CD4-positive, alpha-beta T cell treated with Interleukin-4 for 1 hour (primary cell): ENCODE data around the gene IQCH.

Experiments used
- DNase-seq, 2 donors: peaks; one replicate each; pipeline ENCODE4 v3.0.0-alpha.2; 2020 to 2022

The IQCH gene

DNA sequence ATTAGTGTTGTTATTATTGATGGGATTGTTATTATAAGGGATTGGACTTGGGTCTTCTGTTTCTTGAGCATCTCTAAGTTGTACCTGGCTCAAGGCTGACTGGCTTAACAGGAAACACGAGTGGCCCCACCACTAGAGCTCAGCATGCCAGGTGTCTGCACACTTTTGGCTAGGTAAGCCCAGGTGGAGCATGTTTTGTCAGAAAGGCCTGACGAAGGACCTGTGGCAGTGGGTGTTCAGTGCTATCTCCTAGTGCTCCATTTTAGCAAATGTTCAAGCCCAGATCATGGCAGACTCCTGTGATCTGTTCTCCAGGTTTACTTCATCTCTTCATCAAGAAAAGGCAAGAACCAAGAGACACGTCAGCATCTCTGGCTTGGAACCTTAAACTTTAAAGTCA is 291.3 kb downstream of the IQCH start:
- DNase-seq: no peak

DNA sequence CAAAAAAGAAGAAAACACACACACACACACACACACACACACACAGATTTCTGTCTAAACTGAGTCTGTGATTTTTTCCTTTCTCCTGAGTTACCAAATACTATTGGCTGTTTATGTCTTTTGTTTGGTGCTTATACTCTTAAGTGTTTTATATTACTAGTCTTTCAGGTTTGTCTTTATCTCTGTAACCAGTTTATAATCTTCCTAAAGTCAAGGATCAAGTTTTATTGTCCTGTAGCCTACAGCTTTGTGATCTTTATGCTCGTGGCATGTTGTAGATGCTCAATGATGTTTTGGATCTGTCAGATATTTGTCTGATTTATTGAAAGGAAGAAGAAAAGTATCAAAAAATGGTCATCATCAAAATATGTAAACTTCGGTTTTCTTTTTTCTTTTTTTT is 292.5 kb downstream of the IQCH start:
- no peak for DNase-seq

DNA sequence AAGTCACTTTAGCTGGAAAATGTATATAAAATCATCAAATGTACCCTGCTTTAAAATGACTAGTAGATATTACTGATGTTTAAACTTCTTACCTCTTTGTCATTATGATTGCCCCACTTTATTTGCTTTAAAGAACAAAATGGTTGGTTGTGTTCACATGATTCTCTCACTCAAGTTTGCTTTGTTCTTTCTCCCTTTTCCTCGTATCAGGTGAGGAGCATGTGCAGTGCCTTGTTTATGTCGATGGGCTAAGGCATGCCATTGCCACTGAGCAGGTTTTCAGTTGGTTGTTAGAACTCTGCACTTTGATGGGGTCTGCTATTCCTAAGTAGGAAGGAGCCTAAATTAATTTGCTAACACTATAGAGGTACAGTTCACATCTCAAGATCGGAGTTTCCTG is 293.2 kb downstream of the IQCH start:
- no peak for DNase-seq

DNA sequence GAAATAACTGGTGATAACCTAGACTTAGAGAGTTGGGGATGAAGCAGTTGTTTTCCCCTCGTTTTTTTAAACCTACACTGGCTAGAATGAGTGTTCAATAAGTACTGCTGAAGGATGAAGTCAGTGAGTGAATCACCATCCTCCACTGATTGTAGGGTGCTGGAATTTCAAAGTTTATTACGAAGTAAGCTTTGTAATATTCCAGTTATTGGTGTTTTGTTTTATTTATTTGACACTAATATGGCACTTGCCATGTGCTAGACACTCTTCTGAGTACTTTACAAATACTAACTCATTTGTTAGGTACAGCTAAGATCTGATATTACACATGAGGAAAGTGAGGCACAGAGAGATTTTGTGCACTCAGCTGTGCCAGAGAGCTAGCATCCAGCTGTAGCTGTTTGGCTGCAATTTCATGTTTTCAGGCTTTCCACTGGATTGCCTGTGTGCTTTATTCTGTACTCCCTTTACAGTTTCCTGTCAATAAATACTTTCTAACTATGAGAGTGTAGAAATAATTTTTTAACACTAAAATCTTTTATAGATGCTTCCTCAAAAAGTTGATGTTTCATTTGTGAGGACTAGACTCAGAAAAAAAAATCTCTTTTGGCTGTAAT is 293.8 kb downstream of the IQCH start:
- DNase-seq: no peak

DNA sequence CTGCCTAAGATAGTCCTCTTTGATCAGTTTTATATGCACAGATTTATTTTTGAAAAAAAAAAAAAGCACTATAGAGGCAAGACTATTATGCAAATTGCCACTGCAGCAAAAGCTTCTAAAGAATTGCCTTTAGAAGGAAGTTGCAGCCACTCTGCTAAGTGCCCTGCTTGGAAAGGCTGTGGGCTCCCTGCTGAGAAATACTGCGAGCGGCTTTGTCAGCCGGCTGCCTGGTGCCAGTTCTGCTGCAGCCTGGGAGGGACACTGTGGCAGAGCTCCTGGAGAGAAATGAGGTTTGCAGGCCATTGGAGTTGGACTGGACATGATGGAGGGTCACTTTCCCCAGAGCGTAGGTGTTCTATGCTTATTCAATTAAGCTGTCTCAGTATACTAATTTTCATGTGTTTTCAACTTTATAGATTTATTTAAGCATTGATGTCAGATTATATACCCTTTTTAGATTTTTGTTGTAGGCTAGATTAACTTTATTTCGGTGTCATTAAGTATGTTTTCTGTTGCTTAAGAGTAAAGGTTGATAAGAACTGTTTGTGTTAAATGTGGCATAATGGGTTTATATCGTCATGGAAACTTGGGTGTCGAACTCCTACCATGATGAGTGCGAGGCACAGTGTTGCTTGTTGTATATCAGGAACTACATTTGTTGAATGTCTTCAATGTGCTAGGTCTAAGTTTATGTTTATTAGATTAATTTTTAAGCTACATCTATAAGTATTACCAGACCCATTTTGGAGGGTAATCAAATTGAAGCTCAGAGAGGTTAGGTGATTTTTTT is 294.5 kb downstream of the IQCH start:
- DNase-seq: no peak

DNA sequence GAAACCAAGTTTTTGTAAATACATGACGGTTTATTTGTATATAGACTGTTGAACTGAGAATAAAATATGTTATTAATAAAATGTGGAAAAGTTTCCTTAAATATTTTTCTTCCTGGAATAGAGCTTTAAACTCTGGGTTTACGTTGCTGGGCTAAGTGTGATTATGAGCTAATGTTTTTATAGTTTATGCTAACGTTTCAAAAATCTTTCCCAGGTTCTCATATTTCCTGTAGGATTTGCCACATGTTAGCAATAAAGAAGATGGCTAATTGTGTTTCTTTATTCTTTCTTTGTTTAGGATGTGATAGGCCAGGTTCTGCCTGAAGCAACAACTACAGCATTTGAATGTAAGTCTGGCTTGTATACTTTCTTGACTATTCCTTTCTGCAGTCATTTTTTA is 295.1 kb downstream of the IQCH start:
- DNase-seq: no peak

DNA sequence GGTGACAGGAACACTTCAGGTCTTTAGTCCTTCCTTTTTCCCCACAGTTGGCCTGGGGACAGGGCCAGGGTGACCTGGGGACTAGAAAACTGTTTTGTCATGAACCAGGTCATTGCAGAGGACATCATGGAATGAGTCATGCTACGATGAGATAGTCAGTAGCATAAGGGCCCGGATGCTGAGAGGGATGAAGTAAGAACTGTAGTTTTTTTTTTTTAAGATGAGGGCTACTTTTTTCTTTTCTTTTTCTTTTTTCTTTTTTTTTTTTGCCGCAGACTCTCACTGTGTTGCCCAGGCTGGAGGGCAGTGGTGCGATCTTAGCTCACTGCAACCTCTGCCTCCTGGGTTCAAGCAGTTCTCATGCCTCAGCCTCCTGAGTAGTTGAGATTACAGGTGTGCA is 295.9 kb downstream of the IQCH start:
- no peak for DNase-seq

DNA sequence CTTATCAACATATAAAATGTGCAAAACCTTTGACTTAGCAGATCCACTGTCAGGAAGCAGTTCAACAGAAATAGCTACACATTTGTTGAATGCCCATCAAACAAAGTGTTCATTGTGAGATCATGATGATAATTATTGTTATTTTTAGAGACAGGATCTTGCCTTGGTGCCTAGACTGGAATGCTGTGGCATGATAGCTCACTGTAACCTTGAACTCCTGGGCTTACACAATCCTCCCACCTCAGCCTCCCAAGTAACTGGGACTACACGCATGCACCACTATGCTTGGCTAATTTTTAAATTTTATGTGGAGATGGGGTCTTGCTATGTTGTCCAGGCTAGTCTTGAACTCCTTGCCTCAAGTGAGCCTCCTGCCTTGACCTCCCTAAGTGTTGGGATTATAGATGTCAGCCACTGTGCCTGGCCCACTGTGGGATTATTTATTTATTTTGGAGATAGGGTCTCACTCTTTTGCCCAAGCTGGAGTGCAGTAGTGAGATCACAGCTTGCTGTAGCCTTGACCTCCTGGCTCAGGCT is 296.7 kb downstream of the IQCH start:
- no peak for DNase-seq
